GM23248 (cell line): Measurements from ENCODE around the gene CEP152.

Source experiments
- EZH2 ChIP-seq: fragments of 200-600 bp; sonication (generic); IDR thresholded peaks from 2 replicates; pipeline ENCODE4 v1.6.1; 2018; ENCODE audit warnings: antibody characterized with exemption, mild to moderate bottlenecking; ENCODE audit not compliant: insufficient read depth, poor library complexity, severe bottlenecking
- EZH2phosphoT487 ChIP-seq: fragments of 200-600 bp; sonication (generic); IDR thresholded peaks from 2 replicates; pipeline ENCODE4 v1.6.1; 2018; ENCODE audit warnings: antibody characterized with exemption, moderate library complexity, mild to moderate bottlenecking, low read depth; ENCODE audit not compliant: insufficient read depth

- no peak for TF ChIP-seq EZH2phosphoT487
- TF ChIP-seq EZH2 = no peak
Measured at GRCh38 chr15:48811325-48811958, 573 bp upstream of the CEP152 start.
